Keratinocyte (primary cell): ENCODE data around the gene DNAJB14. TPM values are rescaled to one million over a fixed set of nuclear protein-coding genes. Genes with fewer than 3 reads are reported as not detected.

Experiments
- DNase-seq: peaks from one replicate; pipeline ENCODE4 v3.0.0-alpha.2; 2011; ENCODE audit warnings: low read depth, missing footprints, low spot score
- FAIRE-seq: peaks from 2 replicates; lab custom pipeline; 2011; peaks lifted over from hg19 to GRCh38; lab: Jason Lieb, UNC
- H2AFZ ChIP-seq: 2 replicates; pipeline ENCODE4 v1.6.0; 2012; ENCODE audit warnings: low read length, control low read depth, inconsistent platforms; ENCODE audit not compliant: control insufficient read depth
- H3K27ac ChIP-seq: 2 replicates; pipeline ENCODE4 v1.5.1; 2011; ENCODE audit warnings: low read length; ENCODE audit not compliant: control insufficient read depth, insufficient read depth
- H3K27me3 ChIP-seq: 3 replicates; pipeline ENCODE4 v1.6.0; 2011; ENCODE audit warnings: low read length; ENCODE audit not compliant: control insufficient read depth, insufficient read depth; ENCODE audit errors: extremely low read depth
- H3K36me3 ChIP-seq, 2 experiments: 2 replicates in 1 of 2; 3 replicates in 1 of 2; pipeline ENCODE4 v1.5.1; 2011; ENCODE audit warnings: low read length in 2 of 2, mild to moderate bottlenecking in 1 of 2; ENCODE audit not compliant: control insufficient read depth in 2 of 2, insufficient read depth in 2 of 2; ENCODE audit errors: extremely low read depth in 1 of 2
- H3K4me1 ChIP-seq: 3 replicates; pipeline ENCODE4 v1.5.1; 2011; ENCODE audit warnings: low read length; ENCODE audit not compliant: control insufficient read depth, insufficient read depth; ENCODE audit errors: extremely low read depth
- H3K4me2 ChIP-seq: 3 replicates; pipeline ENCODE4 v1.6.0; 2011; ENCODE audit warnings: low read depth, low read length; ENCODE audit not compliant: control insufficient read depth, insufficient read depth; ENCODE audit errors: extremely low read depth
- H3K4me3 ChIP-seq, 3 experiments: fragments of 200-600 bp in 1 of 3; sonication (generic) in 1 of 3; 2 replicates in 2 of 3; 3 replicates in 1 of 3; pipeline ENCODE4 v1.5.1; 2011 to 2016; ENCODE audit warnings: low read length in 3 of 3, mild to moderate bottlenecking in 3 of 3, control low read depth in 2 of 3, inconsistent platforms in 1 of 3, low read depth in 1 of 3, mixed read lengths in 1 of 3, mixed run types in 1 of 3, moderate library complexity in 1 of 3; ENCODE audit not compliant: control insufficient read depth in 2 of 3, insufficient read depth in 2 of 3; ENCODE audit errors: extremely low read depth in 1 of 3
- H3K79me2 ChIP-seq: 2 replicates; pipeline ENCODE4 v1.6.0; 2012; ENCODE audit warnings: low read length; ENCODE audit not compliant: control insufficient read depth, insufficient read depth
- H3K9ac ChIP-seq: 3 replicates; pipeline ENCODE4 v1.6.0; 2011; ENCODE audit warnings: low read length; ENCODE audit not compliant: control insufficient read depth, insufficient read depth; ENCODE audit errors: extremely low read depth
- H3K9me1 ChIP-seq: 3 replicates; pipeline ENCODE4 v1.6.0; 2011; ENCODE audit warnings: low read length; ENCODE audit not compliant: control insufficient read depth, insufficient read depth; ENCODE audit errors: extremely low read depth
- H3K9me3 ChIP-seq: 2 replicates; pipeline ENCODE4 v1.5.1; 2012; ENCODE audit warnings: low read depth, low read length; ENCODE audit not compliant: control insufficient read depth
- H4K20me1 ChIP-seq: 3 replicates; pipeline ENCODE4 v1.6.0; 2011; ENCODE audit warnings: low read length; ENCODE audit not compliant: control insufficient read depth, insufficient read depth; ENCODE audit errors: extremely low read depth
- CTCF ChIP-seq, 3 experiments: IDR thresholded peaks in 1 of 3; conservative IDR thresholded peaks in 1 of 3; optimal IDR thresholded peaks in 1 of 3; 2 replicates in 2 of 3; 3 replicates in 1 of 3; pipeline versions ENCODE3 to v1.5.1; 2011; ENCODE audit warnings: low read length in 3 of 3, mild to moderate bottlenecking in 3 of 3, moderate library complexity in 2 of 3, control low read depth in 1 of 3, inconsistent platforms in 1 of 3; ENCODE audit not compliant: insufficient read depth in 2 of 3; ENCODE audit errors: extremely low read depth in 1 of 3
- EZH2 ChIP-seq: IDR thresholded peaks from one replicate; pipeline ENCODE4 v1.6.1; 2012; ENCODE audit warnings: inconsistent platforms, mild to moderate bottlenecking, low read length, moderate library complexity
- dilution Hi-C: fragments of 300-500 bp; cut with MboI; formaldehyde crosslinking; loops from one replicate; pipeline ENCODE4 v1.7.0; 2020; ENCODE audit warnings: low sequenced_read_pairs; ENCODE audit not compliant: extremely low pct_ligation_motif_present
- polyA plus RNA-seq, 5 experiments: library from polyadenylated mRNA; depleted of rRNA in 3 of 5; stranded (reverse) in 3 of 5; stranded (forward) in 1 of 5; unstranded in 1 of 5; fragments of >200 nt; gene quantifications; 1 replicate in 1 of 5; 2 replicates in 3 of 5; 3 replicates in 1 of 5; pipeline versions ENCODE4 v1.2.1 to v1.2.3, GENCODE V29; 2011 to 2012; ENCODE audit warnings: missing spikeins in 2 of 5, low read depth in 1 of 5, low replicate concordance in 1 of 5

Gene DNAJB14
- polyA plus RNA-seq, 1 donor (not counting 4 experiments of a cell fraction or from before 2014, with no cell fraction given), result 17.9 TPM

GRCh38 chr4:99857307-99857706, 89.1 kb downstream of the DNAJB14 start:
- H2AFZ ChIP-seq, result no peak overlapping the region
- no peaks in the 10 kb centered on the region for H3K9me3 ChIP-seq
- no peaks in the 10 kb centered on the region for H3K79me2 ChIP-seq
- peaks cover 11% of the 10 kb centered on the region for H3K4me1 ChIP-seq
- H3K36me3 ChIP-seq, result peaks cover 27 to 29% of the 10 kb centered on the region in 2 experiments
- no peaks in the 10 kb centered on the region for H4K20me1 ChIP-seq
- FAIRE-seq (no peak), DNase-seq (no peak)
- no peak overlapping the region for H3K4me2 ChIP-seq
- H3K9me1 ChIP-seq, result no peaks in the 10 kb centered on the region
- H3K27ac ChIP-seq, result no peak overlapping the region
- H3K9ac ChIP-seq, result no peak overlapping the region
- no peaks in the 10 kb centered on the region for H3K27me3 ChIP-seq
- no peak overlapping the region for H3K4me3 ChIP-seq
- dilution Hi-C loops, result no loop called here
- TF ChIP-seq EZH2, result no peak

- H3K4me2 ChIP-seq, result no peak overlapping the region
Observed at GRCh38 chr4:99856166-99856565, 90.3 kb downstream of the DNAJB14 start.

More at GRCh38 chr4:99856166-99856565, 90.3 kb downstream of the DNAJB14 start:
- Histone ChIP-seq H3K9me1 (no peaks in the 10 kb centered on the region), H3K9ac (no peak overlapping the region), H3K36me3 (peaks cover 24 to 25% of the 10 kb centered on the region in 2 experiments), H3K9me3 (no peaks in the 10 kb centered on the region), H4K20me1 (no peaks in the 10 kb centered on the region), H2AFZ (no peak overlapping the region), H3K79me2 (no peaks in the 10 kb centered on the region), H3K27me3 (no peaks in the 10 kb centered on the region), H3K4me1 (peaks cover 11% of the 10 kb centered on the region), H3K4me3 (no peak overlapping the region), H3K27ac (no peak overlapping the region)
- TF ChIP-seq CTCF (optimal IDR thresholded peaks at IDR 0.05 in 1 of 3, IDR thresholded peaks at IDR 0.05 in 1 of 3, conservative IDR thresholded peaks at IDR 0.05 in 1 of 3; ENCODE audit: extremely low read depth in 1 of 3, insufficient read depth in 2 of 3, low read length in 3 of 3) (no peak), EZH2 (no peak)
- no peak for DNase-seq
- FAIRE-seq, result peak; percentile 76
- dilution Hi-C loops, result no loop called here
